GM18909 (cell line): Measurements from ENCODE around the gene MCM7.

ENCODE experiments used
- ATAC-seq: cut with Tn5 transposase; IDR thresholded peaks from one replicate; pipeline ENCODE4 v1.9.1; 2021; ENCODE audit warnings: mild to moderate bottlenecking; ENCODE audit not compliant: unreplicated experiment, poor library complexity

Gene MCM7

GRCh38 chr7:100124301-100125230 is 23.4 kb upstream of the MCM7 start:
- no peak for ATAC-seq

- ATAC-seq = no peak
These were observed 21.4 kb upstream of the MCM7 start for GRCh38 chr7:100122568-100122967.

- ATAC-seq = no peak
These were observed 20.9 kb upstream of the MCM7 start for GRCh38 chr7:100122067-100122466.

- no peak for ATAC-seq
These were observed 19.5 kb upstream of the MCM7 start for GRCh38 chr7:100120733-100121036.

- ATAC-seq = peak; percentile 25
These were observed 19.0 kb upstream of the MCM7 start for GRCh38 chr7:100119970-100120732.

GRCh38 chr7:100119072-100119969 is 18.1 kb upstream of the MCM7 start, which contains the start of the genes CNPY4 and TAF6:
Gene CNPY4, plus strand, starts transcription at chr7:100119634. Its CDS starts 111 bp downstream, at chr7:100119745.
Gene TAF6, minus strand, starts transcription at chr7:100119358. Its CDS starts 5,149 bp downstream, at chr7:100114209.
- ATAC-seq = peak; percentile 76

- ATAC-seq = no peak
These were observed 17.3 kb upstream of the MCM7 start for GRCh38 chr7:100118388-100119071.

- ATAC-seq = no peak
These were observed 13.8 kb upstream of the MCM7 start for GRCh38 chr7:100115026-100115425.

- ATAC-seq = no peak
These were observed 10.7 kb upstream of the MCM7 start for GRCh38 chr7:100111914-100112313.

- no peak for ATAC-seq
These were observed 10.0 kb upstream of the MCM7 start for GRCh38 chr7:100111156-100111555.

- no peak for ATAC-seq
These were observed 8.4 kb upstream of the MCM7 start for GRCh38 chr7:100109521-100110163.

- ATAC-seq = no peak
These were observed 6.7 kb upstream of the MCM7 start for GRCh38 chr7:100107890-100108289.

- no peak for ATAC-seq
These were observed 6.0 kb upstream of the MCM7 start for GRCh38 chr7:100107125-100107737.

GRCh38 chr7:100106633-100107032 is 5.4 kb upstream of the MCM7 start:
- no peak for ATAC-seq

- no peak for ATAC-seq
These were observed 4.3 kb upstream of the MCM7 start for GRCh38 chr7:100105534-100105933.

GRCh38 chr7:100102950-100103840 is 2.0 kb upstream of the MCM7 start:
- no peak for ATAC-seq

- peak; percentile 68 for ATAC-seq
These were observed 679 bp downstream of the MCM7 start for GRCh38 chr7:100100420-100101015.

GRCh38 chr7:100099452-100099851 is 1.7 kb downstream of the MCM7 start:
- ATAC-seq = no peak
